Measurements from ENCODE around the gene DHX9. TPM values are rescaled to one million over a fixed set of nuclear protein-coding genes. Genes with fewer than 3 reads are reported as not detected.

The DHX9 gene
- total RNA-seq, 4 donors from 2014 or later: 37.7 to 58.8 (median 48.4) TPM

DNA sequence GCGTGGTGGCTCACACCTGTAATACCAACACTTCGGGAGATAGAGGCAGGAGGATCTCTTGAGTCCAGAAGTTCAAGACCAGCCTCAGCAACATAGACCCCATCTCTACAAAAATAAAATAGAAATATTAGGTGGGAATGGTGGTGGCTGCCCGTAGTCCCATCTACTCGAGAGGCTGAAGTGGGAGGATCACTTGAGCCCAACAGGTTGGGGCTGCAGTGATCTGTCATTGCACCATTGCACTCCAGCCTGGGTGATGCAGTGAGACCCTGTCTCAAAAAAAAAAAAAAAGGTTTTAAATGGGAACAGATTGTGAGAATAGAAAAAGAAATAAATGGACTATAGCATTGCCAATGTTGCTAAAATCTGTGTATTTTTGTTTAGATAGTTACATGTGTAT, 11.2 kb downstream of the DHX9 start:
- Histone ChIP-seq H3K27ac (no peak overlapping the region), H3K27me3 (no peaks in the 10 kb centered on the region), H3K9me3 (no peaks in the 10 kb centered on the region), H3K4me1 (no peaks in the 10 kb centered on the region), H3K36me3 (peaks cover 9 to 85% of the 10 kb centered on the region in 2 donors), H3K4me3 (no peak overlapping the region)
- DNase-seq: no peak
- ATAC-seq: no peak
- TF ChIP-seq, protein P1, sequence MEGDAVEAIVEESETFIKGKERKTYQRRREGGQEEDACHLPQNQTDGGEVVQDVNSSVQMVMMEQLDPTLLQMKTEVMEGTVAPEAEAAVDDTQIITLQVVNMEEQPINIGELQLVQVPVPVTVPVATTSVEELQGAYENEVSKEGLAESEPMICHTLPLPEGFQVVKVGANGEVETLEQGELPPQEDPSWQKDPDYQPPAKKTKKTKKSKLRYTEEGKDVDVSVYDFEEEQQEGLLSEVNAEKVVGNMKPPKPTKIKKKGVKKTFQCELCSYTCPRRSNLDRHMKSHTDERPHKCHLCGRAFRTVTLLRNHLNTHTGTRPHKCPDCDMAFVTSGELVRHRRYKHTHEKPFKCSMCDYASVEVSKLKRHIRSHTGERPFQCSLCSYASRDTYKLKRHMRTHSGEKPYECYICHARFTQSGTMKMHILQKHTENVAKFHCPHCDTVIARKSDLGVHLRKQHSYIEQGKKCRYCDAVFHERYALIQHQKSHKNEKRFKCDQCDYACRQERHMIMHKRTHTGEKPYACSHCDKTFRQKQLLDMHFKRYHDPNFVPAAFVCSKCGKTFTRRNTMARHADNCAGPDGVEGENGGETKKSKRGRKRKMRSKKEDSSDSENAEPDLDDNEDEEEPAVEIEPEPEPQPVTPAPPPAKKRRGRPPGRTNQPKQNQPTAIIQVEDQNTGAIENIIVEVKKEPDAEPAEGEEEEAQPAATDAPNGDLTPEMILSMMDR (IDR thresholded peaks at IDR 0.05 in 4 of 5, conservative IDR thresholded peaks at IDR 0.05 in 1 of 5): no peak
- no peak for TF ChIP-seq POLR2A (IDR thresholded peaks at IDR 0.05)
- intact Hi-C loops (cut with DNase I; ENCODE audit: low total_unique reads): no loop called here
- in situ Hi-C loops (cut with MboI; ENCODE audit: low sequenced_read_pairs in 4 of 4): loop anchor here in 1 of 4 donors (25.0 kb wide), 1 partner anchor 687 kb away; no protein-coding TSS in a partner anchor

DNA sequence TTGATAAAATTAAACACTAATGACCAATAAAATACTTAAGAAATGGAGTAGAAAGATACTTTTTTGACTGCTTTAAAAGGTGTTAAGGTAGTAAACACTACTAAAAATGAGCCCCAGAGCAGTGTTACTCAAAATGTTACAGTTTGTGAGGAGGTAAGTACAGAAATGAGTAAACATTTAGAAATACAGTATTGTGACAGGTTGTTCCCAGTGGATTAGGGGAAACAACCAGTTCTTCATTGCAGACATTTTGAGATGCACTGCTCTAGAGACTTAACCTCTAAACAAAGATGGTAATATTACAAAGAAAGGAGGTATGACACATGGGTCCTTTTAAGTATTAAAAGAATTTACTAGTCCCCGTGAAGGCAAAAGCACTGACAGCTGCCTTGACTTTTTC, 12.7 kb downstream of the DHX9 start:
- DNase-seq (no peak), ATAC-seq (no peak)
- Histone ChIP-seq H3K4me3 (no peak overlapping the region), H3K9me3 (no peaks in the 10 kb centered on the region), H3K27me3 (no peaks in the 10 kb centered on the region), H3K27ac (no peak overlapping the region), H3K36me3 (peaks cover 9 to 88% of the 10 kb centered on the region in 2 donors), H3K4me1 (no peaks in the 10 kb centered on the region)
- intact Hi-C loops (cut with DNase I; ENCODE audit: low total_unique reads) (no loop called here), in situ Hi-C loops (cut with MboI; ENCODE audit: low sequenced_read_pairs in 4 of 4) (loop anchor here in 1 of 4 donors (25.0 kb wide), 1 partner anchor 685 kb away; no protein-coding TSS in a partner anchor)
- no peak for TF ChIP-seq POLR2A (IDR thresholded peaks at IDR 0.05)
- TF ChIP-seq, protein P1 (IDR thresholded peaks at IDR 0.05 in 4 of 5, conservative IDR thresholded peaks at IDR 0.05 in 1 of 5): no peak

DNA sequence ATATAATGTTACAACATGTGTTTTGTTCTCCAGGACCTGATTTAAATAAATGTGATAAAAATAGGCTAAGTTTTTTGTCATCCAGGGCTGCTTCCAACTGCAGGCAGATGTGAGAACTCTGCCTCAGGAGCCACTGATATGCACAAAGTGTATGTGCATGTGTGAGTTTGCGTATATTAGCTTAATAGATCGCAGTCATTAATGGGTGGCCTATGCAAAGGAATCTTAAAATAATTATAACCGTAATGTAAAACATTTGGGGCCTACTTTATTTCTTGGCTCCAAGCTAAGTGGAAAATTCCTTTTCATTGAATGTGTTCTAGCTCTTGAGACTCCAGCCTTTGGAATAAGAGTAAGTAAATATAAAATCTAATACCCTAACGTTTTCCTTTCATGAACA, 16.8 kb downstream of the DHX9 start:
- no peak overlapping the region for H3K27ac ChIP-seq
- no peaks in the 10 kb centered on the region for H3K4me1 ChIP-seq
- H3K4me3 ChIP-seq: no peak overlapping the region
- H3K27me3 ChIP-seq: no peaks in the 10 kb centered on the region
- ATAC-seq: no peak
- TF ChIP-seq POLR2A (IDR thresholded peaks at IDR 0.05): no peak
- TF ChIP-seq, protein P1 (IDR thresholded peaks at IDR 0.05 in 4 of 5, conservative IDR thresholded peaks at IDR 0.05 in 1 of 5): no peak
- peaks cover 14 to 97% of the 10 kb centered on the region in 2 donors for H3K36me3 ChIP-seq
- H3K9me3 ChIP-seq: no peaks in the 10 kb centered on the region
- in situ Hi-C loops (cut with MboI; ENCODE audit: low sequenced_read_pairs in 4 of 4): loop anchor here in 1 of 4 donors (25.0 kb wide), 1 partner anchor 681 kb away; no protein-coding TSS in a partner anchor
- DNase-seq: no peak
- intact Hi-C loops (cut with DNase I; ENCODE audit: low total_unique reads): no loop called here

DNA sequence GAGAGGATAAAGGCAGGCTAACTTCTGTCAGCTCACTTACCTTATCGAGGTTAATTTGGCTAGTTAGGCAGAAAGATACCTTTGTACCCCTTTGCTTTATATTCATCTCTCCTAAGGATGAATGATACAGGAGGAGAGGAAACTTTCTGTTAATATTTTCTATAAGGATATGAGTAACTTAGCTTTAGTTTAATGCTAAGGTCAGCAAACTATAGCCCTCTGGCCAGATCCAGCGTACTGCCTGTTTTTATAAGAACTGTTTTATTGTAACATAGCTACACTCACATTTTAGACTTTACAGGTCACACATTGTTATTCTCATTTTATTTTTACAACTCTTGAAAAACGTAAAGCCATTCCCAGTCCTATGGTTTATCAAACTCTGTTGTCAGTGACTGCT, 18.1 kb downstream of the DHX9 start:
- ATAC-seq (no peak), DNase-seq (no peak)
- intact Hi-C loops (cut with DNase I; ENCODE audit: low total_unique reads): no loop called here
- no peak overlapping the region for H3K4me3 ChIP-seq
- H3K9me3 ChIP-seq: no peaks in the 10 kb centered on the region
- H3K27ac ChIP-seq: no peak overlapping the region
- no peaks in the 10 kb centered on the region for H3K4me1 ChIP-seq
- H3K27me3 ChIP-seq: no peaks in the 10 kb centered on the region
- in situ Hi-C loops (cut with MboI; ENCODE audit: low sequenced_read_pairs in 4 of 4): loop anchor here in 1 of 4 donors (25.0 kb wide), 1 partner anchor 680 kb away; no protein-coding TSS in a partner anchor
- TF ChIP-seq, protein P1 (IDR thresholded peaks at IDR 0.05 in 4 of 5, conservative IDR thresholded peaks at IDR 0.05 in 1 of 5): no peak
- no peak for TF ChIP-seq POLR2A (IDR thresholded peaks at IDR 0.05)
- peaks cover 14 to 100% of the 10 kb centered on the region in 2 donors for H3K36me3 ChIP-seq

DNA sequence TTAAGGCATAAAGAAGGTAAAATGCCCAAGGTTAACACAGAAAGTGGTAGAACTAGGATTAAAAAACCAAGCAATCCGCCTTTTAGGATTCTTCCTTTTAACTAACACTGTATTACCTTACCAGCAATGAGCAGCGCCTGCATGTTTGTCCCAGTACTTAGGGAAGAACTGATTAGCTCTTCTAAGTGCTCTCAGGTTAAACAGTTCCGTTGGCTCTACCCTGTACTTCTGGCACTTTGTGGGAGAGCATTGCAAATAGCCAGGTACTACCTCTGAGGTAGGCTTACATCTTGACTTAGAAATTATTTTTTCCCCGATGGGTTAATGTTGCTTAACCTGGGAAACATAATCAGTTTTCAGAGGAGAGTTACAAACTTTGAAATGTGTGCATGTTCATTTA, 21.5 kb downstream of the DHX9 start:
- Histone ChIP-seq H3K27ac (no peak overlapping the region), H3K4me1 (no peaks in the 10 kb centered on the region), H3K27me3 (no peaks in the 10 kb centered on the region), H3K4me3 (no peak overlapping the region), H3K36me3 (peaks cover 5 to 99% of the 10 kb centered on the region in 2 donors), H3K9me3 (no peaks in the 10 kb centered on the region)
- intact Hi-C loops (cut with DNase I; ENCODE audit: low total_unique reads) (no loop called here), in situ Hi-C loops (cut with MboI; ENCODE audit: low sequenced_read_pairs in 4 of 4) (loop anchor here in 1 of 4 donors (25.0 kb wide), 1 partner anchor 677 kb away; no protein-coding TSS in a partner anchor)
- no peak for ATAC-seq
- TF ChIP-seq, protein P1 (IDR thresholded peaks at IDR 0.05 in 4 of 5, conservative IDR thresholded peaks at IDR 0.05 in 1 of 5): no peak
- TF ChIP-seq POLR2A (IDR thresholded peaks at IDR 0.05): no peak
- no peak for DNase-seq

Data from gastrocnemius medialis (tissue), 4 donors.